H9 (cell line): ENCODE data around the gene EML4. TPM values are rescaled to one million over a fixed set of nuclear protein-coding genes. Genes with fewer than 3 reads are reported as not detected.

Source experiments
- DNase-seq: peaks from one replicate; pipeline ENCODE4 v3.0.0-alpha.2; 2017
- H2AFZ ChIP-seq: one replicate; pipeline ENCODE4 v1.6.1; 2013; ENCODE audit warnings: mild to moderate bottlenecking, low read length, control low read depth, moderate library complexity
- H2AK5ac ChIP-seq: 2 replicates; pipeline ENCODE4 v1.6.1; 2013; ENCODE audit warnings: low read length, control low read depth, mixed read lengths; ENCODE audit not compliant: insufficient read length
- H2BK120ac ChIP-seq: one replicate; pipeline ENCODE4 v1.6.1; 2013; ENCODE audit warnings: low read depth, mild to moderate bottlenecking, low read length, control low read depth, inconsistent platforms; ENCODE audit not compliant: poor library complexity, severe bottlenecking
- H2BK12ac ChIP-seq: 2 replicates; pipeline ENCODE4 v1.6.1; 2013; ENCODE audit warnings: low read length, control low read depth, mixed read lengths, low read depth; ENCODE audit not compliant: insufficient read length
- H2BK15ac ChIP-seq: 2 replicates; pipeline ENCODE4 v1.6.1; 2013; ENCODE audit warnings: low read depth, low read length, control low read depth
- H2BK20ac ChIP-seq: one replicate; pipeline ENCODE4 v1.6.1; 2013; ENCODE audit warnings: low read depth, mild to moderate bottlenecking, low read length, control low read depth, inconsistent platforms; ENCODE audit not compliant: poor library complexity, severe bottlenecking
- H2BK5ac ChIP-seq: 2 replicates; pipeline ENCODE4 v1.6.1; 2013; ENCODE audit warnings: low read length, control low read depth, mixed read lengths; ENCODE audit not compliant: insufficient read length
- H3K14ac ChIP-seq: 2 replicates; pipeline ENCODE4 v1.6.1; 2013; ENCODE audit warnings: low read length, control low read depth; ENCODE audit not compliant: insufficient read depth
- H3K18ac ChIP-seq: 2 replicates; pipeline ENCODE4 v1.6.1; 2013; ENCODE audit warnings: low read depth, mild to moderate bottlenecking, mixed read lengths, low read length, control low read depth; ENCODE audit not compliant: insufficient read length
- H3K23ac ChIP-seq: 2 replicates; pipeline ENCODE4 v1.6.1; 2013; ENCODE audit warnings: low read length, control low read depth, mixed read lengths, low read depth; ENCODE audit not compliant: insufficient read length
- H3K23me2 ChIP-seq: 2 replicates; pipeline ENCODE4 v1.6.1; 2013; ENCODE audit warnings: low read depth, mild to moderate bottlenecking, mixed read lengths, low read length, control low read depth; ENCODE audit not compliant: insufficient read length, poor library complexity, severe bottlenecking
- H3K27ac ChIP-seq: 2 replicates; pipeline ENCODE4 v1.5.1; 2013; ENCODE audit warnings: low read length, control low read depth, mixed read lengths, low read depth; ENCODE audit not compliant: insufficient read length
- H3K27me3 ChIP-seq: 2 replicates; pipeline ENCODE4 v1.6.1; 2013; ENCODE audit warnings: low read length, control low read depth, inconsistent platforms; ENCODE audit not compliant: insufficient read depth
- H3K4ac ChIP-seq: 2 replicates; pipeline ENCODE4 v1.6.1; 2013; ENCODE audit warnings: low read depth, mild to moderate bottlenecking, control low read depth, inconsistent platforms, low read length, moderate library complexity
- H3K4me1 ChIP-seq: 2 replicates; pipeline ENCODE4 v1.6.1; 2013; ENCODE audit warnings: low read length, control low read depth, inconsistent platforms; ENCODE audit not compliant: insufficient read depth
- H3K4me2 ChIP-seq: 2 replicates; pipeline ENCODE4 v1.6.1; 2013; ENCODE audit warnings: low read length, control low read depth, mixed read lengths; ENCODE audit not compliant: insufficient read length, insufficient read depth
- H3K56ac ChIP-seq: 2 replicates; pipeline ENCODE4 v1.6.1; 2013; ENCODE audit warnings: low read depth, mild to moderate bottlenecking, mixed read lengths, low read length, control low read depth; ENCODE audit not compliant: insufficient read length
- H3K79me1 ChIP-seq: 2 replicates; pipeline ENCODE4 v1.6.1; 2013; ENCODE audit warnings: low read depth, mild to moderate bottlenecking, moderate library complexity, low read length, control low read depth, inconsistent platforms; ENCODE audit not compliant: insufficient read depth, poor library complexity, severe bottlenecking
- H3K79me2 ChIP-seq: 2 replicates; pipeline ENCODE4 v1.6.1; 2013; ENCODE audit warnings: low read length, control low read depth, inconsistent platforms; ENCODE audit not compliant: insufficient read depth
- H3K9ac ChIP-seq: 2 replicates; pipeline ENCODE4 v1.6.1; 2013; ENCODE audit warnings: low read length, control low read depth, mixed read lengths; ENCODE audit not compliant: insufficient read length; ENCODE audit errors: extremely low read depth
- H3K9me3 ChIP-seq: one replicate; pipeline ENCODE4 v1.6.1; 2013; ENCODE audit warnings: low read depth, low read length, inconsistent platforms; ENCODE audit not compliant: control insufficient read depth
- H3T11ph ChIP-seq: one replicate; pipeline ENCODE4 v1.6.1; 2013; ENCODE audit warnings: mild to moderate bottlenecking, low read length, control low read depth, inconsistent platforms
- H4K20me1 ChIP-seq: one replicate; pipeline ENCODE4 v1.6.1; 2013; ENCODE audit not compliant: control insufficient read depth, insufficient read length, insufficient read depth
- H4K5ac ChIP-seq: 2 replicates; pipeline ENCODE4 v1.6.1; 2013; ENCODE audit warnings: low read depth, mild to moderate bottlenecking, mixed read lengths, low read length, control low read depth; ENCODE audit not compliant: insufficient read length
- H4K8ac ChIP-seq: replicated peaks from 2 replicates; pipeline ENCODE4 v1.6.1; 2013; ENCODE audit warnings: low read length, control low read depth, mixed read lengths, low read depth; ENCODE audit not compliant: insufficient read length
- H4K91ac ChIP-seq: 2 replicates; pipeline ENCODE4 v1.6.1; 2013; ENCODE audit warnings: low read depth, mild to moderate bottlenecking, moderate library complexity, mixed read lengths, low read length, control low read depth; ENCODE audit not compliant: insufficient read length
- H3K27ac Mint-ChIP-seq, 3 experiments: 2 replicates in 2 of 3; 3 replicates in 1 of 3; pipeline ENCODE4 v1.8.0; 2020 to 2021; ENCODE audit warnings: mixed read lengths in 3 of 3, mild to moderate bottlenecking in 1 of 3, moderate library complexity in 1 of 3
- H3K27me3 Mint-ChIP-seq: 2 replicates; pipeline ENCODE4 v1.8.0; 2021; ENCODE audit warnings: low read depth, mild to moderate bottlenecking, moderate library complexity, mixed read lengths
- H3K36me3 Mint-ChIP-seq, 3 experiments: 2 replicates in 2 of 3; 3 replicates in 1 of 3; pipeline ENCODE4 v1.8.0; 2020 to 2021; ENCODE audit warnings: low read depth in 3 of 3, mixed read lengths in 3 of 3; ENCODE audit not compliant: insufficient read depth in 1 of 3
- H3K4me1 Mint-ChIP-seq, 2 experiments: 2 replicates each; pipeline ENCODE4 v1.8.0; 2020; ENCODE audit warnings: mixed read lengths in 2 of 2
- H3K4me3 Mint-ChIP-seq, 2 experiments: 2 replicates in 1 of 2; 3 replicates in 1 of 2; pipeline ENCODE4 v1.8.0; 2020 to 2021; ENCODE audit warnings: mild to moderate bottlenecking in 2 of 2, mixed read lengths in 2 of 2, moderate library complexity in 1 of 2
- H3K9me3 Mint-ChIP-seq, 2 experiments: 2 replicates in 1 of 2; 3 replicates in 1 of 2; pipeline ENCODE4 v1.8.0; 2020; ENCODE audit warnings: mild to moderate bottlenecking in 2 of 2, mixed read lengths in 2 of 2, moderate library complexity in 1 of 2
- WGBS: extraction: QIAGEN DNeasy Blood & Tissue Kit; methylation state at CpG from one replicate; pipeline ENCODE4 v1.1.7; 2013; ENCODE audit warnings: missing lambda C conversion rate, low lambda C conversion rate, mixed read lengths; ENCODE audit not compliant: insufficient read length; ENCODE audit errors: extremely low coverage; 5-methylcytosine and 5-hydroxymethylcytosine counted together
- total RNA-seq: library from RNA; stranded (reverse); gene quantifications from 2 replicates; pipeline ENCODE4 v1.2.1, GENCODE V29; 2021
- TF ChIP-seq, protein P1 (sequence below): fragments of 200-600 bp; sonication (generic); conservative IDR thresholded peaks from 3 replicates; pipeline ENCODE4 v1.8.0; 2021; ENCODE audit warnings: antibody characterized with exemption, mild to moderate bottlenecking

Gene EML4
- total RNA-seq, 1 experiment from 2014 or later = 68.6 TPM

- no peak overlapping the region for H2BK5ac ChIP-seq
- no peak overlapping the region for H3K27ac Mint-ChIP-seq
- TF ChIP-seq, protein P1, sequence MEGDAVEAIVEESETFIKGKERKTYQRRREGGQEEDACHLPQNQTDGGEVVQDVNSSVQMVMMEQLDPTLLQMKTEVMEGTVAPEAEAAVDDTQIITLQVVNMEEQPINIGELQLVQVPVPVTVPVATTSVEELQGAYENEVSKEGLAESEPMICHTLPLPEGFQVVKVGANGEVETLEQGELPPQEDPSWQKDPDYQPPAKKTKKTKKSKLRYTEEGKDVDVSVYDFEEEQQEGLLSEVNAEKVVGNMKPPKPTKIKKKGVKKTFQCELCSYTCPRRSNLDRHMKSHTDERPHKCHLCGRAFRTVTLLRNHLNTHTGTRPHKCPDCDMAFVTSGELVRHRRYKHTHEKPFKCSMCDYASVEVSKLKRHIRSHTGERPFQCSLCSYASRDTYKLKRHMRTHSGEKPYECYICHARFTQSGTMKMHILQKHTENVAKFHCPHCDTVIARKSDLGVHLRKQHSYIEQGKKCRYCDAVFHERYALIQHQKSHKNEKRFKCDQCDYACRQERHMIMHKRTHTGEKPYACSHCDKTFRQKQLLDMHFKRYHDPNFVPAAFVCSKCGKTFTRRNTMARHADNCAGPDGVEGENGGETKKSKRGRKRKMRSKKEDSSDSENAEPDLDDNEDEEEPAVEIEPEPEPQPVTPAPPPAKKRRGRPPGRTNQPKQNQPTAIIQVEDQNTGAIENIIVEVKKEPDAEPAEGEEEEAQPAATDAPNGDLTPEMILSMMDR = no peak
- H3K79me2 ChIP-seq = no peaks in the 10 kb centered on the region
- no peak overlapping the region for H2BK12ac ChIP-seq
- H3K18ac ChIP-seq = no peak overlapping the region
- H3K9me3 Mint-ChIP-seq = no peaks in the 10 kb centered on the region
- H3K4me2 ChIP-seq = no peak overlapping the region
- no peak overlapping the region for H4K5ac ChIP-seq
- no peak overlapping the region for H3K27ac ChIP-seq
- no peak overlapping the region for H3K14ac ChIP-seq
- peaks cover 20 to 25% (median 23%) of the 10 kb centered on the region in 3 experiments; a peak in 6 of 7 replicates for H3K36me3 Mint-ChIP-seq
- no peak overlapping the region for H2BK120ac ChIP-seq
- H2AFZ ChIP-seq = no peak overlapping the region
- no peak overlapping the region for H2BK15ac ChIP-seq
- no peak overlapping the region for H3K4me3 Mint-ChIP-seq
- H3K27me3 Mint-ChIP-seq = no peaks in the 10 kb centered on the region
- H3K23me2 ChIP-seq = no peaks in the 10 kb centered on the region
- no peaks in the 10 kb centered on the region for H4K20me1 ChIP-seq
- no peak overlapping the region for H3K9ac ChIP-seq
- H4K8ac ChIP-seq = no peak overlapping the region
- no peak overlapping the region for H3T11ph ChIP-seq
- H3K79me1 ChIP-seq = no peaks in the 10 kb centered on the region
- H3K4me1 ChIP-seq = no peaks in the 10 kb centered on the region
- H4K91ac ChIP-seq = no peak overlapping the region
- H3K27me3 ChIP-seq = no peaks in the 10 kb centered on the region
- no peaks in the 10 kb centered on the region for H3K4me1 Mint-ChIP-seq
- H2AK5ac ChIP-seq = no peak overlapping the region
- no peaks in the 10 kb centered on the region for H3K9me3 ChIP-seq
- no peak for DNase-seq
- no peak overlapping the region for H3K4ac ChIP-seq
- H2BK20ac ChIP-seq = no peak overlapping the region
- H3K23ac ChIP-seq = no peak overlapping the region
- WGBS = no CpG with 5 or more reads among the region's 2 CpGs
- H3K56ac ChIP-seq = no peak overlapping the region
Measured at GRCh38 chr2:42321452-42322064, 152.4 kb downstream of the EML4 start.
